HAP-1 (cell line): ENCODE measurements around the gene ZNF496.
"Not testable (repeated sequence)": the region's sequence is repeated elsewhere in the genome, so short reads cannot be mapped to it uniquely, and the experiment has no call there.

Source experiments
- DNase-seq, 2 experiments: peaks; one replicate each; pipeline ENCODE4 v3.0.0-alpha.2; 2016 to 2020; ENCODE audit warnings: low spot score in 2 of 2
- H3K27me3 ChIP-seq: fragments of 250-450 bp; sonication (Bioruptor Pico); 2 replicates; pipeline ENCODE4 v1.5.1; 2020; ENCODE audit warnings: low read depth, mild to moderate bottlenecking, moderate library complexity
- H3K36me3 ChIP-seq: fragments of 250-450 bp; sonication (Bioruptor Pico); replicated peaks from 2 replicates; pipeline ENCODE4 v1.5.1; 2020; ENCODE audit warnings: mild to moderate bottlenecking
- H3K4me1 ChIP-seq: fragments of 250-450 bp; sonication (Bioruptor Pico); 2 replicates; pipeline ENCODE4 v1.5.1; 2020; ENCODE audit warnings: mild to moderate bottlenecking
- H3K4me3 ChIP-seq: fragments of 250-450 bp; sonication (Bioruptor Pico); 2 replicates; pipeline ENCODE4 v1.5.1; 2020; ENCODE audit warnings: mild to moderate bottlenecking, moderate library complexity
- H3K9me3 ChIP-seq: fragments of 250-450 bp; sonication (Bioruptor Pico); 2 replicates; pipeline ENCODE4 v1.5.1; 2020; ENCODE audit warnings: mild to moderate bottlenecking, moderate library complexity
- in situ Hi-C: fragments of 300-500 bp; cut with MboI; formaldehyde crosslinking; loops from 3 replicates; pipeline ENCODE4 v1.14.3; 2020; ENCODE audit warnings: low sequenced_read_pairs, inconsistent platforms, mixed read lengths

ZNF496 gene

DNA sequence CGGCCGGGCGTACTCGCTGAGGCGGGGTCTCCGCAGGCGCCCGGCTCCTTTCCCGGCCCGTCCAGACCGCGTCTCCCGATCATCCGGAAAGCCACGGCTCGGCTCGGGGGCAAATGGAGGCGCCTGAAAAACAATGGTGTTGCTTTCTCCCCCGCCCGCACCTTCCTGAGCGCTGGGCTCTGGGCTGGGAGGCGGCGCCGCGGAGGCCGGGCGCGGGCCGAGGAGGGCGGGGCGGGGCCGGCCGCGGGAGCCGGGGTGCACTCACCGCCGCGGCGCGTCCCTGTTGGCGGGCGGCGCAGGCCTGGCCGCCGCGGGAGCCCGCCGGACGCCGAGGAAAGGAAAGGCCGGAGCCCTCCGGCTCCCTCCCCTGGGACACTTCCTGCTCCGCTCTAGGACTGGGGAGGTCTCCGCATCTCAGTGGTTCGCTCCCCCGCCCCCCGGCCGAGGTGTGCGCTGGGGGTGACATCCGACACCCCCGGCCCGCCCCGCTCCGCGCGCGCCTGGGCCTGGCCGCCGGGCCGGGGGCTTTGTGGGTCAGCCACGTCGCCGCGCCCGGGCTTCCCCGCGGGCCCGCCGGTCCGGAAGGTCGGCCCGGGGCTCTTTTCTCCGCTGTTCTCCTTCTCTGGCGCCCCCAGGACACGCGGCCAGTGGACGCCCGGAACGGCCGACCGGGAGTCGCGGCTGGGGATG lies at the start of gene ZNF496:
Gene ZNF496 (minus strand): TSS at position 343 of the 690 bp plus-strand sequence. CDS start 2,289 bp downstream, outside the sequence.
- peak; percentile 73 to 93 for DNase-seq
- in situ Hi-C loops: no loop called here
- peaks cover 16% of the 10 kb centered on the region for H3K4me1 ChIP-seq
- peaks cover 48% of the 10 kb centered on the region for H3K36me3 ChIP-seq
- no peaks in the 10 kb centered on the region for H3K9me3 ChIP-seq
- no peaks in the 10 kb centered on the region for H3K27me3 ChIP-seq
- peak within 1 kb of the TSS; percentile 97 for H3K4me3 ChIP-seq

DNA sequence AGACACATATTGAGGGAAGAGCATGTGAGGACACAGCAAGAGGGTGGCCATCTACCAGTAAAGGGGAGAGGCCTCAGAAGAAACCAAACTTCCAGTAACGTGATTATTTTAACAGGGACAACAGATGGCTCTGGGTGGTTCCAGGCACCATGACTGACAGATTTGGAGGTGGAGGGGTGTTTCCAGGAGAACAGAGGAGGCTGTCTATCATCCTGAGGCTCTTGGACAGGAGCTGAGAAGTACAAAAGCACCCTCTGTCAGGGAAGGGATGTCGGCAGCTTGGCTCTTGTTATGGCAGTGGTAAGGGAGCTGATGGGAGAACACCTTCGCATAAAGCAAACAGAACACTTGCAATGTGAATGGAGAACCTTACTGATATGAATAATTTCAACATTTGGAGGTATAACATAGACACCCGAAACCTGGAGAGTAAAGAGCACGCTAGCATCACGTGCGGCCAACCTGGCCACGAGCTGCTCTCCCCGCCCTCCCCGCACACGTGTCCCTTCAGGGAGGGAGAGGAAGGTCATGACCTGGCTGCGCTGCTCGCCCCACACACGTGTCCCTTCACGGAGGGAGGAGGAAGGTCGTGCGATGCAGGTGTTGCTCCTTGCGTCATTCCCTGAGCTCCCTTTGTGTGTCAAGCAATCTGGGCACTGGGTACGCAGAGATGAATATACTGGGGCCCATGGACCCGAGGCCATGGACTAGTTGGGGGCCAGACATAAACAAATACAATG lies 46.8 kb upstream of the ZNF496 start:
- in situ Hi-C loops: no loop called here
- Histone ChIP-seq H3K4me1 (peaks cover 9% of the 10 kb centered on the region), H3K36me3 (no peaks in the 10 kb centered on the region), H3K27me3 (no peaks in the 10 kb centered on the region; the same call in 1 of the 2 replicates), H3K4me3 (no peak overlapping the region), H3K9me3 (no peaks in the 10 kb centered on the region)
- no peak for DNase-seq

DNA sequence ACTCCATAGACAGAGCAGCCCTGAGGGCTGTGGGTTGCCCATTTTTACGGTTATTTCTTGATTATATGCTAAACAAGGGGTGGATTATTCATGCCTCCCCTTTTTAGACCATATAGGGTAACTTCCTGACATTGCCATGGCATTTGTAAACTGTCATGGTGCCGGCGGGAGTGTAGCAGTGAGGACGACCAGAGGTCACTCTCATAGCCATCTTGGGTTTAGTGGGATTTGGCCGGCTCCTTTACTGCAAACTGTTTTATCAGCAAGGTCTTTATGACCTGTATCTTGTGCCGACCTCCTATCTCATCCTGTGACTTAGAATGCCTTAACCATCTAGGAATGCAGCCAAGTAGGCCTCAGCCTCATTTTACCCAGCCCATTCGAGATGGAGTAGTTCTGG lies 46.0 kb upstream of the ZNF496 start:
- H3K4me1 ChIP-seq, in situ Hi-C loops, H3K9me3 ChIP-seq, H3K36me3 ChIP-seq, H3K4me3 ChIP-seq, H3K27me3 ChIP-seq, DNase-seq: not testable (repeated sequence)

DNA sequence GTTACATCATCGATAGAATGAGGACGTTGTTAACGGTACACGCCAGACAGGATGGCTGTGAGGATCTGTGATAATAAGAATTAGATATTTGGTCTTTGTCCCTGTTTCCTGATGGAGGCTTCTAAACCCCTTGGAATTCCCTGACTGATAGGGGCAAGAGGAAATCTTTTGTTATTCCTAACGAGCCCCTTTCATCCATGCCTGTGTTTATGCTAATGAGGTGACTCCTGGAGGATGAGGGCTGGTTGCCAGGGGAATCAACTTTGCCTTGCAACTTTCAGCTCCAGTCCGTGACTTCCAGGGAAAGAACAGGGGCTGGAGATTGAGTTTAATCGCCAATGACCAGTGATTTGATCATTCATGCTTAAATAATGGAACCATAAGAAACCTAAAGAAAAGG lies 45.0 kb upstream of the ZNF496 start:
- no peaks in the 10 kb centered on the region; the same call in 1 of the 2 replicates for H3K27me3 ChIP-seq
- in situ Hi-C loops: no loop called here
- H3K4me1 ChIP-seq: peaks cover 9% of the 10 kb centered on the region
- H3K4me3 ChIP-seq: no peak overlapping the region
- no peaks in the 10 kb centered on the region for H3K36me3 ChIP-seq
- H3K9me3 ChIP-seq: no peaks in the 10 kb centered on the region
- peak; percentile 85 to 91 for DNase-seq

DNA sequence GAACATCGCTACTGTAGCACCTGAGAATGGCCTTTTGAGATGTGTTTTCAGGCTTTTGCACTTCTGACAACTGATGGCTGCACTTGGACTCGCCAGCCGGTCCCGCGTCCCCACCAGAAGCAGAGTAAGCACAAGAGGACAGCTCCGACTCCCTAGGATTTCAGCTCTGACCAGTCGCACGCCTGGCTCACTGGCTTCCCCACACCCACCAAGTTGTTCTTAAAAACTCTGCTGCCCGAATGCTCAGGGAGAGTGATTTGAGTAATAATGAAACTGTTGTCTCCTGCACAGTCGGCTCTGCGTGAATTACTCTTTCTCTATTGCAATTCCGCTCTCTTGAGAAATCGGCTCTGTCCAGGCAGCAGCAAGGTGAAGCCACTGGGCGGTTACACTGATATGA lies 44.1 kb upstream of the ZNF496 start:
- Histone ChIP-seq H3K4me1 (peaks cover 16% of the 10 kb centered on the region), H3K9me3 (no peaks in the 10 kb centered on the region), H3K27me3 (no peaks in the 10 kb centered on the region; the same call in 1 of the 2 replicates), H3K4me3 (no peak overlapping the region), H3K36me3 (no peaks in the 10 kb centered on the region)
- no peak for DNase-seq
- in situ Hi-C loops: no loop called here

DNA sequence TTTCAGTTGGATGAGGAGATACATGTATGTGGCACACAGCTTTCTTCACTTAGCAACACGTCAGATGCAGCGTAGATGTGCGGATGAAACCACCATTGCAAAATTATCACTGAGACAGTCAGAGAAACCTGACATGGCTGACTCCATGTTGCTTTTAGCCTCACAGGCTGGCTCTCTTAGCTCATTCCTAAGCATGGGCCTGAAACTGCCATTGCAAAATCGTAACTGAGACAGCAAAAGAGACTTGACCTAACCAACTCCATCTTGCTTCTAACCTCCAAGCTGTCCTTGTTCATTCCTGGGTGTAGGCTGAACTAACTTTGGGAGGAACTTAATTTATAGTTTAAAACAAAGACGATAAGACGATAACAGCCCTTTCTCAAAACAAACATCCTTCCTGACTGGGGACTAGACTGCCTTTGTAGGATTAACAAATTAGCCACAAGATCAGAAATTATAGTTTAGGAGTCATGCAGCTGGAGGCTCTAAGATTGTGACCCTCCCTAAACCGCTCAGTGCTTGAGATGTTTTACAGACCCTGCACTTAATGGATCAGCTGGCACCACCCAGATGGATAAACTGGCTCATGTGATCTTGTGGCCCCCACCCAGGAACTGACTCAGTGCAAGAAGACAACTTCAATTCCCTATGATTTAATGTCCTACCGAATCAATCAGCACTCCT lies 43.1 kb upstream of the ZNF496 start:
- in situ Hi-C loops, H3K9me3 ChIP-seq, H3K4me3 ChIP-seq, H3K27me3 ChIP-seq, DNase-seq, H3K36me3 ChIP-seq: not testable (repeated sequence)
- H3K4me1 ChIP-seq: peaks cover 26% of the 10 kb centered on the region

DNA sequence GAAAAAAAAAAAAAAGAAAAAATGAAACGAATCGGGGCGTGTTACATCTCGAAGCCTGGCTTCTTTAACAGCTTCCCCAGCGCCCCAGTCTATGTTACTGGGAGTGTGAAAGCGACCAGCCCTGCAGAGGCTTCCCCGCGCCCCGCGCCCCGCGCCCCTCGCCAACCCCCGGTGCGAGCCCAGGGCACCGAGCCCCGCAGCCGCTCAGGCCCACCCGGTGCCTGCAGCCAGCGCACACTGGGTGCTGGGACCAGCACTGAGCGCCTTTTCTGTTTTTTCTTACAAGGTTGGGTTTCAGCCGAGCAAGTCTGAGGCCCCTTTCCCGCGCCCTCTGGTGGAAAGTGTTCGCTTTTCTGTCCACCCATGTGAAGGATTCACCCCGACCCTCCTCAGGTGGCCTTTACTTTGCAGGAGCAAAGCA lies 42.1 kb upstream of the ZNF496 start:
- Histone ChIP-seq H3K27me3 (no peaks in the 10 kb centered on the region; the same call in 1 of the 2 replicates), H3K36me3 (no peaks in the 10 kb centered on the region), H3K4me1 (peaks cover 26% of the 10 kb centered on the region), H3K4me3 (peak overlapping the region; percentile 4; the same call in 1 of the 2 replicates), H3K9me3 (no peaks in the 10 kb centered on the region)
- in situ Hi-C loops: no loop called here
- DNase-seq: peak; percentile 46 to 84

DNA sequence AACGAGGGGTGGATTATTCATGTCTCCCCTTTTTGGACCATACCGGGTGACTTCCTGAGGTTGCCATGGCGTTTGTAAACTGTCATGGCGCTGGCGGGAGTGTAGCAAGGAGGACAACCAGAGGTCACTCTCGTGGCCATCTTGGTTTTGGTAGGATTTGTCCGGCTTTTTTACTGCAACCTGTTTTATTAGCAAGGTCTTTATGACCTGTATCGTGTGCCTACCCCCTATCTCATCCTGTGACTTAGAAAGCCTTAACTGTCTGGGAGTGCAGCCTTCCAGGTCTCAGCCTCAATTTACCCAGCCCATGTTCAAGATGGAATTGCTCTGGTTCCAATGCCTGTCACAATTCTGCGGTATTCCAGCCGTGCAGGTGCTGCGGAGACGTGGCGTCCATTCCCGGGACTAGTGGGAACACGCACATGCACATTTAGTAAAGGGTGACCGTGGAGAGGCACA lies 40.2 kb upstream of the ZNF496 start:
- in situ Hi-C loops: no loop called here
- H3K27me3 ChIP-seq: no peaks in the 10 kb centered on the region; the same call in 1 of the 2 replicates
- no peak overlapping the region for H3K4me3 ChIP-seq
- peaks cover 23% of the 10 kb centered on the region for H3K4me1 ChIP-seq
- H3K9me3 ChIP-seq: no peaks in the 10 kb centered on the region
- no peak for DNase-seq
- no peaks in the 10 kb centered on the region for H3K36me3 ChIP-seq

DNA sequence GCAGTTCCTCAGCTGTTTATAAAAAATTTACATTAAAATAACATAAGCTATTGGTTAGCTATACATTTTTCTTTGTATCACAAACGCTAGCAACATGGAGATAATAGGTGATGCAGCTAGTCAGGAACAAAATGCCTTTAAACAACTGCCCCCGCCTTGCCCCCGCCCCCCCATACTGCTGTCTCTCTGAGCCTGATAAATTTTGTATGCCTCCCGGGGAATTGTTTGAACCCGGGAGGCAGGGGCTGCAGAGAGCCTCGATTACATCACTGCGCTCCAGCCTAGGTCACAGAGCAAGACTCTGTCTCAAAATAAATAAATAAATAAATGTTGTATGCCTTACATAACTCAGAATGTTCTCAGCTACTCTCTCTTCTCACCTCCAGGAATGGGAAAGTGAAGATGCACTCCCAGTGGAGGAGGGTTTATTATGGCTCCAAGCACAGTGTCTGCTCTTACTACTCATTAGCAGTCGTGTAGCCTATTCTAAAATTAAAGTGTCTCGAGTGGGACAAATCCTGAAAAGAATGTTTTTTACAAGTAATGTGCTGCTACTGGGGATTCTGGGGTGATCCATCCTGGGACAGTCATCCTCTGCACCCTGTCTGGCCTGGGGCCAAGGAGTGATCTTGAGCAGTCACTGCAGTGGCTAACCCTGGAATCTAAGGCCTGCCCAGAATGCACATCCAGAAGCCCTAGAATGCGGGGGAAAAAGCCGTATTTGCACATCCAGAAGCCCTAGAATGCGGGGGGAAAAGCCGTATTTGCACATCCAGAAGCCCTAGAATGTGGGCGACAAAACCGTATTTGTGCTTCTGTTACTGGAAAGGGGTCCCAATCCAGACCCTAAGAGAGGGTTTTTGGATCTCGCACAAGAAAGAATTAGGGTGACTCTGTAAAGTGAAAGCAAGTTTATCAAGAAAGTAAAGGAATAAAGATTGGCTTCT lies 39.4 kb upstream of the ZNF496 start:
- Histone ChIP-seq H3K4me1 (peaks cover 17% of the 10 kb centered on the region), H3K36me3 (no peaks in the 10 kb centered on the region), H3K9me3 (no peaks in the 10 kb centered on the region), H3K4me3 (no peak overlapping the region), H3K27me3 (no peaks in the 10 kb centered on the region)
- peak; percentile 52 to 61 for DNase-seq
- in situ Hi-C loops: no loop called here

DNA sequence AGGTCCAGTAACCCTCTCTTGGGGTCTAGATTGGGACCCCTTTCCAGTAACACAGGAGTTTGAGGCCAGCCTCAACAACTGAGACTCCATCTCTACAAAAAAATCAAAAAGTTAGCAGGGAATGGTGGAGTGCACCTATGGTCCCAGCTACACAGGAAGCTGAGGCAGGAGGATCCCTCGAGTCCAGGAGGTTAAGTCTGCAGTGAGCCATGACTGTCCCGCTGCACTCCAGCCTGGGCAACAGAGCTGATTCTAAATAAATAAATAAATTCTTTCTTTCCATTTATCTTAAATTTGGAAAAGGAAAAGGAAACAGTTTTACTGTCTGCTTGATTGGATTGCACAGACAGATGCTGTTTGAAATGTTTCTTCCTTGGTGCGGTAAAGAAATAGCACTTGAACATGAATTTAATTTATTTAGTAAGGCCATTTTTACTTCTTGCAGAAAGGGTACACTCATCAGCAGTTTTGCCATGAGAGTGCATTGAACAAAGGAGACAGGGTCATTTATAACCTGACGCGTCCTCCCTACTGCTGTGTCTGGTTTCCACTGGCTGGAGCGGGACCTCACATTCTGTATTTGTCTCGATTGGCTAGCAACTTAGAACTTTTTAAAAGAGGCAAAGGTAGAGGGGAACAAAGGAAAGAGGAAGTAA lies 37.0 kb upstream of the ZNF496 start:
- Histone ChIP-seq H3K4me3 (no peak overlapping the region), H3K27me3 (no peaks in the 10 kb centered on the region), H3K9me3 (peaks cover 9% of the 10 kb centered on the region; the same call in 1 of the 2 replicates), H3K4me1 (peaks cover 17% of the 10 kb centered on the region), H3K36me3 (no peaks in the 10 kb centered on the region)
- in situ Hi-C loops: no loop called here
- DNase-seq: no peak

DNA sequence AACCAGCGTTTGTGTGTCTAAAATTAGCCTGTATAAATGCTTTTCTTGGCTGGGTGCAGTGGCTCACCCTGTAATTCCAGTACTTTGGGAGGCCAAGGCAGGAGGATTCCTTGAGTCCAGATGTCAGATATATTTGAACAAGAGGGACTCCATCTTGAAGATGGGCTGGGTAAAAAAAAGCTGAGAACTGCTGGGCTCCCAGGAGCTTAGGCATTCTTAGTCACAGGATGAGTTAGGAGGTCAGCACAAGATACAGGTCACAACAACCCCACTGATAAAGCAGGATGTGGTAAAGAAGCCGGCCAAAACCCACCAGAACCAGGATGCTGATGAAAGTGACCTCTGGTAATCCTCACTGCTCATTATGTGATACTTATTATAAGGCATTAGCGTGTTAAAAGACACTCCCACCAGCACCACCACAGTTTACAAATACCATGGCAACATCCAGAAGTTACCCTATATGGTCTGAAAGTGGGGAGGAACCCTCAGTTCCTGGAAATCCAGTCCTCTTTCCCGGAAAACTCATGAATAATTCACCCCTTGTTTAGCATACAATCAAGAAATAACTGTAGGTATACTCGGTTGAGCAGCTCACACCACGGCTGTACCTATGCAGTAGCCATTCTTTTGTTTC lies 36.2 kb upstream of the ZNF496 start:
- no peak for DNase-seq
- H3K27me3 ChIP-seq: no peaks in the 10 kb centered on the region
- in situ Hi-C loops: no loop called here

DNA sequence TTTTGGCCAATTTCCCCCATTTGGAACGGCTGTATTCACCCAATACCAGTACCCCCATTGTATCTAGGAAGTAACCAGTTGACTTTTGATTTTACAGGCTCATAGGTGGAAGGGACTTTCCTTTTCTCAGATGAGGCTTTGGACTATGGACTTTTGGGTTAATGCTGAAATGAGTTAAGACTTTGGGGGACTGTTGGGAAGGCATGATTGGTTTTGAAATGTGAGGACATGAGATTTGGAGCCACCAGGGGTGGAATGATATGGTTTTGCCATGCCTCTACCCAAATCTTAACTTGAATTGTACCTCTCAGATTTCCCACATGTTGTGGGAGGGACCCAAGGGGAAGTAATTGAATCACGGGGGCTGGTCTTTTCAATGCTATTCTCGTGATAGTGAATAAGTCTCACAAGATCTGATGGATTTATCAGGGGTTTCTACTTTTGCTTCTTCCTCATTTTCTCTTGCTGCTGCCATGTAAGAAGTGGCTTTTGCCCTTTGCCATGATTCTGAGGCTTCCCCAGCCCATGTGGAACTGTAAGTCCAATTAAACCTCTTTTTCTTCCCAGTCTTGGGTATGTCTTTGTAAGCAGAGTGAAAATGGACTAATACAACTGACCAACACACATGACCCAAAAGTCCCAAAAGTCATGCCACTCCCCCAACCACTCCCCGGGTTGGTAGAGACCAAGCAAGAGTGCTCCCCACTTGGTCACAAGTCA lies 35.4 kb upstream of the ZNF496 start:
- no peaks in the 10 kb centered on the region for H3K27me3 ChIP-seq

More for the DNA sequence above, 36.2 kb upstream of the ZNF496 start:
- peaks cover 9% of the 10 kb centered on the region; the same call in 1 of the 2 replicates for H3K9me3 ChIP-seq
- H3K36me3 ChIP-seq: no peaks in the 10 kb centered on the region
- no peak overlapping the region for H3K4me3 ChIP-seq
- peaks cover 17% of the 10 kb centered on the region for H3K4me1 ChIP-seq

More for the DNA sequence above, 35.4 kb upstream of the ZNF496 start:
- peaks cover 9% of the 10 kb centered on the region; the same call in 1 of the 2 replicates for H3K9me3 ChIP-seq
- no peak for DNase-seq
- in situ Hi-C loops: no loop called here
- H3K36me3 ChIP-seq: no peaks in the 10 kb centered on the region
- no peak overlapping the region for H3K4me3 ChIP-seq
- peaks cover 17% of the 10 kb centered on the region for H3K4me1 ChIP-seq
